Measurements from ENCODE around the gene EIF4G2. TPM values are rescaled to one million over a fixed set of nuclear protein-coding genes. Genes with fewer than 3 reads are reported as not detected.

Gene EIF4G2
- total and polyA plus RNA-seq, 10 of the 15 experiments (the other 5 are each of a cell fraction or from before 2014, with no cell fraction given), result 210 to 1,104 (median 713) TPM

DNA sequence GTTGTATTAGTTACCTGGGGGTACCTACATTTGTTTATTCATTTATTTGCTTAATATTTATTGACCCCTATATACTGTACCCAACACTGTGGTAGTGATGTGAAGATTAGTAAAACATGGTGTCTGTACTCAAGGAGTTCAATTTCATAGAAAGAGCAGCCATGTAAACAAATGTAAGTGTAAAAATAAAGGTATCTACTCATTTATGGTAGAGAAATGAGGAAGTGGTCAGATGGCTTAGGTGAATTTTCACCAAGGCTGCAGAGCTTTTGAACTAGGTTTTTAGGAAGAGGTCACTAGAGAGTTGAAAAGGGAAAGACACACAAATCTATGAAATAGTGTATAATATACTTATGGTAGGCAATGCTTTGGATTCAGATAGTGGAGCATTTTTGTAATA, 46.5 kb downstream of the EIF4G2 start (continued):
- TF ChIP-seq ETV6 (conservative IDR thresholded peaks at IDR 0.05 in 1 of 2, IDR thresholded peaks at IDR 0.05 in 1 of 2; ENCODE audit: borderline replicate concordance in 1 of 2, low read depth in 1 of 2) (no peak), NR2C1 (IDR thresholded peaks at IDR 0.05) (0 out of 2 replicates have a peak, but pooled peaks have one; percentile 26), POU2F2 (IDR thresholded peaks at IDR 0.05; ENCODE audit: borderline replicate concordance, low read depth, low read length) (no peak), JUNB (IDR thresholded peaks at IDR 0.05) (peak; percentile 70), FOXK2 (IDR thresholded peaks at IDR 0.05) (no peak), NFIC (IDR thresholded peaks at IDR 0.05; ENCODE audit: low read depth, low read length) (peak; percentile 71; the same call in 1 of the 2 replicates), PML (IDR thresholded peaks at IDR 0.05; ENCODE audit: low read length) (peak; percentile 42; the same call in 1 of the 2 replicates), PAX8 (IDR thresholded peaks at IDR 0.05) (no peak), KAT2A (conservative IDR thresholded peaks at IDR 0.05; ENCODE audit: control insufficient read depth, low read depth, low read length) (no peak), SIN3A (IDR thresholded peaks at IDR 0.05; ENCODE audit: low read depth, low read length) (no peak), ZSCAN29 (IDR thresholded peaks at IDR 0.05) (0 out of 2 replicates have a peak, but pooled peaks have one; percentile 33), PAX5 (IDR thresholded peaks at IDR 0.05; ENCODE audit: borderline replicate concordance, low read depth, low read length) (no peak), RBBP5 (conservative IDR thresholded peaks at IDR 0.05) (no peak)
- TF ChIP-seq, protein P1, sequence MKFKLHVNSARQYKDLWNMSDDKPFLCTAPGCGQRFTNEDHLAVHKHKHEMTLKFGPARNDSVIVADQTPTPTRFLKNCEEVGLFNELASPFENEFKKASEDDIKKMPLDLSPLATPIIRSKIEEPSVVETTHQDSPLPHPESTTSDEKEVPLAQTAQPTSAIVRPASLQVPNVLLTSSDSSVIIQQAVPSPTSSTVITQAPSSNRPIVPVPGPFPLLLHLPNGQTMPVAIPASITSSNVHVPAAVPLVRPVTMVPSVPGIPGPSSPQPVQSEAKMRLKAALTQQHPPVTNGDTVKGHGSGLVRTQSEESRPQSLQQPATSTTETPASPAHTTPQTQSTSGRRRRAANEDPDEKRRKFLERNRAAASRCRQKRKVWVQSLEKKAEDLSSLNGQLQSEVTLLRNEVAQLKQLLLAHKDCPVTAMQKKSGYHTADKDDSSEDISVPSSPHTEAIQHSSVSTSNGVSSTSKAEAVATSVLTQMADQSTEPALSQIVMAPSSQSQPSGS (IDR thresholded peaks at IDR 0.05; ENCODE audit: low read length), result peak; percentile 66; the same call in 1 of the 2 replicates
- TF ChIP-seq, protein P2, sequence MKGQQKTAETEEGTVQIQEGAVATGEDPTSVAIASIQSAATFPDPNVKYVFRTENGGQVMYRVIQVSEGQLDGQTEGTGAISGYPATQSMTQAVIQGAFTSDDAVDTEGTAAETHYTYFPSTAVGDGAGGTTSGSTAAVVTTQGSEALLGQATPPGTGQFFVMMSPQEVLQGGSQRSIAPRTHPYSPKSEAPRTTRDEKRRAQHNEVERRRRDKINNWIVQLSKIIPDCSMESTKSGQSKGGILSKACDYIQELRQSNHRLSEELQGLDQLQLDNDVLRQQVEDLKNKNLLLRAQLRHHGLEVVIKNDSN (IDR thresholded peaks at IDR 0.05; ENCODE audit: borderline replicate concordance, extremely low read length, insufficient read depth, low read depth, low read length), result no peak
- TF ChIP-seq, protein P3, sequence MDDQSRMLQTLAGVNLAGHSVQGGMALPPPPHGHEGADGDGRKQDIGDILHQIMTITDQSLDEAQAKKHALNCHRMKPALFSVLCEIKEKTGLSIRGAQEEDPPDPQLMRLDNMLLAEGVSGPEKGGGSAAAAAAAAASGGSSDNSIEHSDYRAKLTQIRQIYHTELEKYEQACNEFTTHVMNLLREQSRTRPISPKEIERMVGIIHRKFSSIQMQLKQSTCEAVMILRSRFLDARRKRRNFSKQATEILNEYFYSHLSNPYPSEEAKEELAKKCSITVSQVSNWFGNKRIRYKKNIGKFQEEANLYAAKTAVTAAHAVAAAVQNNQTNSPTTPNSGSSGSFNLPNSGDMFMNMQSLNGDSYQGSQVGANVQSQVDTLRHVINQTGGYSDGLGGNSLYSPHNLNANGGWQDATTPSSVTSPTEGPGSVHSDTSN (IDR thresholded peaks at IDR 0.05; ENCODE audit: insufficient replicate concordance, low read depth, low read length), result no peak
- TF ChIP-seq, protein P4, sequence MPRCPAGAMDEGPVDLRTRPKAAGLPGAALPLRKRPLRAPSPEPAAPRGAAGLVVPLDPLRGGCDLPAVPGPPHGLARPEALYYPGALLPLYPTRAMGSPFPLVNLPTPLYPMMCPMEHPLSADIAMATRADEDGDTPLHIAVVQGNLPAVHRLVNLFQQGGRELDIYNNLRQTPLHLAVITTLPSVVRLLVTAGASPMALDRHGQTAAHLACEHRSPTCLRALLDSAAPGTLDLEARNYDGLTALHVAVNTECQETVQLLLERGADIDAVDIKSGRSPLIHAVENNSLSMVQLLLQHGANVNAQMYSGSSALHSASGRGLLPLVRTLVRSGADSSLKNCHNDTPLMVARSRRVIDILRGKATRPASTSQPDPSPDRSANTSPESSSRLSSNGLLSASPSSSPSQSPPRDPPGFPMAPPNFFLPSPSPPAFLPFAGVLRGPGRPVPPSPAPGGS (IDR thresholded peaks at IDR 0.05; ENCODE audit: borderline replicate concordance, insufficient read depth, low read depth, low read length, poor library complexity, severe bottlenecking), result no peak

Data from GM12878 (cell line).